ENCODE measurements around the gene FAM120A. TPM values are rescaled to one million over a fixed set of nuclear protein-coding genes. Genes with fewer than 3 reads are reported as not detected.

FAM120A gene
- total RNA-seq, 4 donors from 2014 or later: 72.3 to 106 (median 76.1) TPM

DNA sequence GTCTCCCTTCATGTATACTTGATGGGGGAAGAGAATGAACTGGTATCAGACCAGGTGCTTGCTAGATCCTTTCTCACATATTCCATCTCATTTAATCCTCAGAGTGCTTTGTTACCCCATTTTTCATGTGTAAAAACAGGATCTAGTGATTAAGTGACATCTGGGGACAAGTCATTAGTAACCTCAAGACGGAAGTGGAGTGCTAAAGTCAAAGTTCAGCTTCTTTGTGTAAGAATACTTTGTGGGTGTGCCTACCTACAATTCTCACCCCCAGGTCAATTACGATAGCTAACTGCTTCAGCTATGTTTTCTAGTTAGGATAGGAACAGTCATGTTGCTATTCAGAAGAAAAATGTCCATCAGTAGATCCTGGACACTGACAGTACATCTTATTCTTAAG is 5.0 kb downstream of the FAM120A start:
- WGBS, 2 donors: 64 to 72% methylated on average over 2 of the region's 2 CpGs
- H3K36me3 ChIP-seq: no peaks in the 10 kb centered on the region
- TF ChIP-seq EP300 (IDR thresholded peaks at IDR 0.05) (no peak), POLR2A (IDR thresholded peaks at IDR 0.05) (no peak)
- TF ChIP-seq, protein P1, sequence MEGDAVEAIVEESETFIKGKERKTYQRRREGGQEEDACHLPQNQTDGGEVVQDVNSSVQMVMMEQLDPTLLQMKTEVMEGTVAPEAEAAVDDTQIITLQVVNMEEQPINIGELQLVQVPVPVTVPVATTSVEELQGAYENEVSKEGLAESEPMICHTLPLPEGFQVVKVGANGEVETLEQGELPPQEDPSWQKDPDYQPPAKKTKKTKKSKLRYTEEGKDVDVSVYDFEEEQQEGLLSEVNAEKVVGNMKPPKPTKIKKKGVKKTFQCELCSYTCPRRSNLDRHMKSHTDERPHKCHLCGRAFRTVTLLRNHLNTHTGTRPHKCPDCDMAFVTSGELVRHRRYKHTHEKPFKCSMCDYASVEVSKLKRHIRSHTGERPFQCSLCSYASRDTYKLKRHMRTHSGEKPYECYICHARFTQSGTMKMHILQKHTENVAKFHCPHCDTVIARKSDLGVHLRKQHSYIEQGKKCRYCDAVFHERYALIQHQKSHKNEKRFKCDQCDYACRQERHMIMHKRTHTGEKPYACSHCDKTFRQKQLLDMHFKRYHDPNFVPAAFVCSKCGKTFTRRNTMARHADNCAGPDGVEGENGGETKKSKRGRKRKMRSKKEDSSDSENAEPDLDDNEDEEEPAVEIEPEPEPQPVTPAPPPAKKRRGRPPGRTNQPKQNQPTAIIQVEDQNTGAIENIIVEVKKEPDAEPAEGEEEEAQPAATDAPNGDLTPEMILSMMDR (IDR thresholded peaks at IDR 0.05): no peak
- DNase-seq (ENCODE audit: low spot score in 2 of 2): no peak
- no peaks in the 10 kb centered on the region for H3K9me3 ChIP-seq
- H3K27ac ChIP-seq: no peak overlapping the region
- peaks cover 0 to 70% (median 33%) of the 10 kb centered on the region in 4 donors for H3K4me1 ChIP-seq
- H3K27me3 ChIP-seq: no peaks in the 10 kb centered on the region
- no peak overlapping the region for H3K4me3 ChIP-seq

DNA sequence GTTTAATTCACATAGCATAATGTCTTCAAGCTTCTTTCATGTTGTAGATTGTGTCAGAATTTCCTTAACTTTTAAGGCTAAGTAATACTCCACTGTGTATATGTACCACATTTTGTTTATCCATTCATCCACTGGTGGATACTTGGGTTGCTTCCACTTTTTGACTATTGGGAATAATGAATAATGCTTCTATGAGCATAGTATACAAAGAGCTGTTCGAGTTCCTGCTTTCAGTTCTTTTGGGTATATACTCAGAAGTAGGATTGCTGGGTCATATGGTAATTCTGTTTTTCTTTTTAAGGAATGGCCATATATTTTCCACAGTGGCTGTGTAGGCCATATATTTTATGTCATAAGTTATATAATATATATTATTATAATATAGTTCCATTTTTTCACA is 5.5 kb downstream of the FAM120A start:
- Histone ChIP-seq H3K27ac (no peak overlapping the region), H3K4me1 (peaks cover 0 to 74% (median 34%) of the 10 kb centered on the region in 4 donors), H3K36me3 (no peaks in the 10 kb centered on the region), H3K27me3 (no peaks in the 10 kb centered on the region), H3K4me3 (no peak overlapping the region), H3K9me3 (no peaks in the 10 kb centered on the region)
- DNase-seq (ENCODE audit: low spot score in 2 of 2): no peak
- WGBS, 2 donors: 46 to 68% methylated on average over 1 of the region's 1 CpG
- no peak for TF ChIP-seq POLR2A (IDR thresholded peaks at IDR 0.05)
- no peak for TF ChIP-seq EP300 (IDR thresholded peaks at IDR 0.05)
- TF ChIP-seq, protein P1 (IDR thresholded peaks at IDR 0.05): no peak

DNA sequence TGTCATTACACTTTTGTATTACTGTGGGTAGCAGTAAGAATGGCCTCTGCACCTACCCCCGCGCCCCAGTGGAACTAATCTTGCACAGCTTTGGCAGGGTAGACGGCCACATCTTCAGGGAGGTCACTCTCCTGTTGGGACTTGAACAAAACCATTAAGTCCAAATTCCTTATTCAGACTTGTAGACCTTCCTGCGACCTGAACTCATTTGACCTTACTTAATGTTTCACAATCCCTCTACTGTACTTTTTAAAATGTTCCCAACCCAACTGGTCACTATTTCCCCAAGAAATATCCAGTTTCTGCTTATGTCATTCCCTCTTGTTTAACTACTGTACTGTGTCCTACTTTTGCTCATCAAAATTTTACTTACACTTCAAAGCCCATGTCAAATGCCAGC is 7.2 kb downstream of the FAM120A start:
- Histone ChIP-seq H3K4me1 (peaks cover 0 to 88% (median 36%) of the 10 kb centered on the region in 4 donors), H3K9me3 (no peaks in the 10 kb centered on the region), H3K36me3 (no peaks in the 10 kb centered on the region), H3K4me3 (no peak overlapping the region), H3K27me3 (no peaks in the 10 kb centered on the region), H3K27ac (no peak overlapping the region)
- no peak for DNase-seq (ENCODE audit: low spot score in 2 of 2)
- TF ChIP-seq, protein P1 (IDR thresholded peaks at IDR 0.05): no peak
- TF ChIP-seq POLR2A (IDR thresholded peaks at IDR 0.05) (no peak), EP300 (IDR thresholded peaks at IDR 0.05) (no peak)
- WGBS, 2 donors: 60 to 63% methylated on average over 4 of the region's 4 CpGs

DNA sequence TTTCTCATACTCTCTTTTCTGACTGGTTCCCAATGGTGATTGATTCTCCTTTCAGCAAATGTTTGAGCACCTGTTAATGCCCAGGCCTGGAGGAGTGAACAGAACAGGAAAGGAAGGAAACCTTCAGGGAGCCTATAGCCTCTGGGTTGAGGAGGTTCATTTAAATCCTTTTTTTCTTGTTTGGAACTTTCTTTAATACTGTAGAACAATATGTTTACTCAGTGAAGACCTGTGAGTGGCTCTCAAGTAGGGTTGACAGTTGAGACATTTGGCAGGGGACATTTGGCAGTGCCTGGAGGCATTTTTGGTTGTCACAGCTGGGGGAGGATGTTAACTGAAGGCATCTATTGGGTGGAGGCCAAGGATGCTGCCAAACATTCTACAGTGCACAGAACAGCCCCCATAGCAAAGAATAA is 8.0 kb downstream of the FAM120A start:
- no peak for DNase-seq (ENCODE audit: low spot score in 2 of 2)
- Histone ChIP-seq H3K9me3 (no peaks in the 10 kb centered on the region), H3K27ac (no peak overlapping the region), H3K4me3 (no peak overlapping the region), H3K4me1 (peaks cover 0 to 88% (median 35%) of the 10 kb centered on the region in 4 donors), H3K27me3 (no peaks in the 10 kb centered on the region), H3K36me3 (no peaks in the 10 kb centered on the region)
- TF ChIP-seq POLR2A (IDR thresholded peaks at IDR 0.05): no peak
- TF ChIP-seq, protein P1 (IDR thresholded peaks at IDR 0.05): no peak

DNA sequence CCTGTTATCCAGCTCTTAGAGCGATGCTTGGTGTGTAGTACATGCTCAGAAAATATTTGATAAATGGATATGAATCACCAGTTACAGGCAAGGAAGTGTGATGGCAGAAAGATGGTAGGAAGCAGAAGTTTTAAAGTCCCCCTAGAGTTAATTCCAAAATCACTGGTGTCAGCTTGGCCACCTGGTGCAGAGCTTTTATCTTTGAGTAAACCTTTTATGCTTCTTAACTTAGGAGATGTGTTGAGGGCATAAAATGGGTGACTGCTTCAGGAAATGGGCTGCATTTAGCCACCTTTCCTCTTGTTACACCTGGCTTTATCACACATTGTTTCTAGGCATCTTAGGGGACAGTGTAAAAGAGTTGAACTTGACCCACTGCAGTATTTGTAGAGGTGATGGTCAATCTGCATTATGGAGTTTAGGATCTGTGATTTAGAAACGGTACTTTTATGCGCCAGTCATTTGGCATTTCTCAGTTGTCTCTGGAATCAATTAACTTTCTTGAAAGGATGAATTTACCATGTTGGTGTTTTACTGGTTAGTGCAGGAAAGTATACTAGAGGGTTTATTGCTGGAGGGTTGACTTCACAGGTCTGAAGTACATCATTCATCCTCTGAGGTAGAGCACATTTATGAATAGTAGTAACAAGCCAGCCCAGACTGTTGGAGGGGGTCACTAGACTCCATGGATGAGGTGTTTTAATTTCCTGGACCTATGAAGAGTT is 9.4 kb downstream of the FAM120A start:
- DNase-seq (ENCODE audit: low spot score in 2 of 2): no peak
- WGBS, 2 donors: 82 to 91% methylated on average over 3 of the region's 3 CpGs
- TF ChIP-seq POLR2A (IDR thresholded peaks at IDR 0.05): no peak
- no peak for TF ChIP-seq EP300 (IDR thresholded peaks at IDR 0.05)
- TF ChIP-seq, protein P1 (IDR thresholded peaks at IDR 0.05): no peak
- Histone ChIP-seq H3K36me3 (no peaks in the 10 kb centered on the region), H3K9me3 (no peaks in the 10 kb centered on the region), H3K4me3 (no peak overlapping the region), H3K27me3 (no peaks in the 10 kb centered on the region), H3K4me1 (peaks cover 0 to 90% (median 34%) of the 10 kb centered on the region in 4 donors), H3K27ac (no peak overlapping the region)
